NAMALWA (cell line): ENCODE results near the gene NPTN.
A peak's percentile ranks its signal among the peaks of the same experiment; 100 is the strongest.
"Not testable (repeated sequence)": the region's sequence is repeated elsewhere in the genome, so short reads cannot be mapped to it uniquely, and the experiment has no call there.

Experiments
- DNase-seq: peaks from one replicate; pipeline ENCODE4 v3.0.0-alpha.2; 2015; ENCODE audit warnings: low spot score

The NPTN gene

DNA sequence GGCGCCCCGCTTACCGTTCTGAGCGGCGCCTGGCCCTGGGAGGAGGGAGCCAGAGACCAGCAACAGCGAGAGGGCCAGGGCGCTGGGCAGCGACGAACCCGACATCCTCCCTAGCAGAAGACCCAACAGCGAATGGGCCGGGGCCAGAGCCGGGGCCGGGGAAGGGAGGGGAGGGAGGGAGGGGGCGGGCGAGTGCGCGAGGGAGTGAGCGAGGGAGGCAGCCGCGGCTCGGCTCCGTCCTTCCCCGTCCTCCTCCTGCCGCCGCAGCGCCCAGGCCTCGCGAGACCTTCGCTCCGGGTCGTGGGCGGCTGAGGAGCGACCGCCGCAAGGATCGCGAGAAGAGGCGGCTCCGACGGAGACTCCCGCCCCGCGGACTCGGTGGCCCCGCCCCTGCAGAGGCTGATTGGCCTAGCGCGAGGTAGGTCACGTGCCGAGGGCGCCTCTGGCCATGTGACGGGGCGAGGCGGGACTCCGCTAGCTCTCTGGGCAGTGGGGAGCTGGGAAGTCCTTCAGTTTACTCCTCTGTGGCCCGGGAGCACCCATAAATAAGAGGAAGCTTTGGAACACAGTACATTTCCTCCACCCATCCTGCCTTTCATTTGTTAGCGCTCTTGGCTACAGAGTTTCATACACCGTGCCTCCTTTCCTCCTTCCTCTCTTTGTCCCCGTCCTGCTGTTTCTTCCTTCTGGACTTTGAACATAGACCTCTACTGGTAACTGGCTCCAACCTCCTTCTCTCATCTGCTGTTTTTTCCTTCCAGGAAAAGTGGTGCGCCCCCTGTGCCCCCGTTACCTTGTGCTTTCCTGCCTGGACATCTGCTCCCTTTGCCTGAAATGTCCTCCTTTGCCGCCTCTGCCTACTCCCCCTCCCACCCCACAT lies at the start of gene NPTN:
TSS of gene NPTN (minus strand) at position 279 of the 880 bp plus-strand sequence. CDS start at position 105, 174 bp downstream.
- peak; percentile 98 for DNase-seq

- DNase-seq = no peak
Measured at GRCh38 chr15:73682600-73683090, 49.5 kb upstream of the NPTN start.

DNA sequence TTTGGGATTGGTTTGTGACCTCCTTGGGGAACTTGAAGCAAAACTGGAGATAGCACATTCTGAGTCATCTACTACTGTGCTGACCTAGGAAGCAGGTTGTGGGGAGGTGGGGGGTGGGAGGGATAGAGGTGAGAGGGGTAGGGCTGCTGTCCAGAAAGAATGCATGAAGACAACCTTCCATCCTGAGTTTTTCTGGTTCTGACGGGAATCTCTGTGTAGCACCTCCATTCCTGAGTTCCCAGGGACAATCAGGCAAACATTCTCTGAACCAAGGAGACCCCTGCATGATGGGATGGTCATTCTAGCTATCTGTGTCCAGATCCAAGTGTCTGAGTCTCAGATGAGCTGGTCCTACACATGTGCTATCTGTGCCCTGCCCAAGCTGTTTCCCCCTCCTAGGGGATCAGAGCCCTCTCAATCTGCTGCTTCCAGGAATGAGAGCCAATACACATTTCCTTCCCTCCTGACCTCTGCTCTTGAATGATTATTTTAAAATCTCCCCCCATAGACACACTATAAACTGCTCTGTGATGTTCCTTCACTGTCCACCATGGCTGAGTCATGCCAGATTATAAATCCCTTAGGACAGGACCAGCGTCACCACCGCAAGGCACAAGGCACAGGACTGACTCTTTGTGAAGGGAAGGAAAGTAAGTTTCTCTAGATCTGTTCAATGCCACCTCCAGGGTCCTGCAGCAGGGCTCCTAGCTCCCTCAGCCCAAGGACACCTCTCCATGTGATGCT lies 48.8 kb upstream of the NPTN start:
- DNase-seq = no peak

DNA sequence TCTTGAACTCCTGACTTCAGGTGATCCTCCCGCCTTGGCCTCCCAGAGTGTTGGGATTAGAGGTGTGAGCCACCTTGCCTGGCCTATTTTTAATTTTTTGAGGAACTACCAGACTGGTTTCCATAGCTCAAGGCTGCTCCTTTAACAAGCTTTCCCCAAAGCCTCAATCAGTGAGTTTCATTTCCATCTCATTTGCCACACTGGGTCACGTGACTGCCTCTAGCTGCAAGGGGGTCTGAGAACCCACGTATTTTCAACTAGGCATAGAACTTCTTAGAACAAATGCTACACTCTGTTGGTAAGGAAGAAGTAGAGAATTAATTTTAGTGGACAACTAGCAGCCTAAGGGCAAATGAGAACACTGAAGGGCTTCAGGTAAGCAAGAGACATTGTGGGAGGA lies 47.9 kb upstream of the NPTN start:
- DNase-seq = no peak

DNA sequence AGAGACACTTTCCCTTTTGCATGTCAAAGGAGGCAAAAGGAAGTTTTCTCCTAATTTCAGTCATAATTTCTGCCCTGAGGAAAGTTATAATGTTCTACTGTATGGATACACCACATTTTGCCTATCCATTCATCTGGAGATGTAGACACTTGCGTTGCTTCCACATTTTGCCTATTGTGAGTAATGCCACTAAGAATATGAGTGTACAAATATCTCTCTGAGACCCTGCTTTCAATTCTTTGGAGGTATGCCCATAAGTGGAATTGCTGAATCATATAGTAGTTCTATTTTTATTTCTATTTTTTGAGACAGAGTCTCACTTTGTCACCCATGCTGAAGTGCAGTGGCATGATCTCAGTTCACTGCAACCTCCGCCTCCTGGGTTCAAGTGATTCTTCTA lies 47.4 kb upstream of the NPTN start:
- DNase-seq = no peak

GRCh38 chr15:73679964-73680363 lies 46.8 kb upstream of the NPTN start:
- DNase-seq = no peak

GRCh38 chr15:73679180-73679579 lies 46.0 kb upstream of the NPTN start:
- no peak for DNase-seq

GRCh38 chr15:73678498-73678897 lies 45.3 kb upstream of the NPTN start:
- DNase-seq = no peak

- no peak for DNase-seq
Measured at GRCh38 chr15:73677733-73678132, 44.5 kb upstream of the NPTN start.

DNA sequence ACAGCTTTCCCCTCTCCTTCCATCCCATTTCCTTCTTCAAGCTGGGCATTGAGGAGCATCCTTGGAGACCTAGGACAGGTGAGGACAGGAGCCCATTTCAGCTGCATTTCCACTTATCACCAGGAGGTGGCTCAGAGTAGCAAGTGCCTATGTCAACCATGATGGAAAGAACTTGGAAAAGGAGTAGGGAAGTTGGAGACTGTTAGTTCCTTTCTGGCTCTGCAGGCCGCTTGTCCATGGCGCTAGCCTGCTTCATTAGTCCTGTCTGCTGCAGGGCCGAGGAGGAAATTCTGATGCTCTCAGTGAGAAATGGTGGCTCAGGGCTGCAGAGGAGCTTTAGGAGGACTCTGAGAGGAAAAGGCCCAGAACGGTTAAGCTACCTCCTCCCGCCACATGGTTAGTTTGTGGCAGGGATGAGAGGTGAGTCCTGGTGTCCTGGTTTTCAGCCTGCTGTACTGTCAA lies 44.0 kb upstream of the NPTN start:
- DNase-seq = peak; percentile 49

GRCh38 chr15:73674587-73674986 lies 41.4 kb upstream of the NPTN start:
- DNase-seq = no peak

DNA sequence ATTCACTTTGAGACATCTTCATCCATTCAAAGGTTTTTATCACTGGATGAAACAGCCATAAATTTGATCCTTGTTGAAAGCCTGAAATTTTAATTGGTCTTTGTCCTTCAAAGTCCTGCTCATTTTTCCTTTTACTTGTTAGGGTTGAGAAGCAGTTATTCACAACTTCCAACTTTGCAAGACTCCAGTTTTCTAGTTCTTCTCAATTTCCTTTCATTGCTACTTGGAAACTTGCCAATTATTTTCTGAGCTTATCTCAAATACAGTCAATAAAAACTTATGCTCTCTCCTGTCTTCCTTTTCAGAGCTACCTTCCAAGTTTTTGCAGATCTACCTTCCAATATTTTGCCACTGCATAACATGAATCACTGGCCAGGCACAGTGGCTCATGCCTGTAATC lies 27.3 kb upstream of the NPTN start:
- no peak for DNase-seq

GRCh38 chr15:73658645-73659044 lies 25.5 kb upstream of the NPTN start:
- DNase-seq = no peak

GRCh38 chr15:73655724-73656123 lies 22.5 kb upstream of the NPTN start:
- DNase-seq = no peak

DNA sequence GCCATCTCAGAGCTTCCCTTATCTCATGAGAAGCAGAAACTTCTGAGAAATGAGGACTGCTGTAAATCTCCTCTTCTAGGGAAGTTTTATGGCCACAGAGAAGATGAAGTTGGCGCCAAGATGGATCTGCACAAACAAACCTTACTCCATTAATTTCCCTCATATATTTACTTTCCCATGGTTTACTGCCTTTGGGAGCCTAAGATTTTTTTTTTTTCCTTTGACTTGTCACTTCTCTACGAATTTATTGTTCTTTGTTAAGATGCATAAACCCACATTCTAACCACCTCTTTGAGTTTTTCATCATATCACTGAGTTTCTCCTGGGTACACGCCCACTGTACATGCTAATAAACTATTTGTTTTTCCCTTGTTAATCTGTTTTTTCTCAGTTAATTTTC lies 21.5 kb upstream of the NPTN start:
- no peak for DNase-seq

DNA sequence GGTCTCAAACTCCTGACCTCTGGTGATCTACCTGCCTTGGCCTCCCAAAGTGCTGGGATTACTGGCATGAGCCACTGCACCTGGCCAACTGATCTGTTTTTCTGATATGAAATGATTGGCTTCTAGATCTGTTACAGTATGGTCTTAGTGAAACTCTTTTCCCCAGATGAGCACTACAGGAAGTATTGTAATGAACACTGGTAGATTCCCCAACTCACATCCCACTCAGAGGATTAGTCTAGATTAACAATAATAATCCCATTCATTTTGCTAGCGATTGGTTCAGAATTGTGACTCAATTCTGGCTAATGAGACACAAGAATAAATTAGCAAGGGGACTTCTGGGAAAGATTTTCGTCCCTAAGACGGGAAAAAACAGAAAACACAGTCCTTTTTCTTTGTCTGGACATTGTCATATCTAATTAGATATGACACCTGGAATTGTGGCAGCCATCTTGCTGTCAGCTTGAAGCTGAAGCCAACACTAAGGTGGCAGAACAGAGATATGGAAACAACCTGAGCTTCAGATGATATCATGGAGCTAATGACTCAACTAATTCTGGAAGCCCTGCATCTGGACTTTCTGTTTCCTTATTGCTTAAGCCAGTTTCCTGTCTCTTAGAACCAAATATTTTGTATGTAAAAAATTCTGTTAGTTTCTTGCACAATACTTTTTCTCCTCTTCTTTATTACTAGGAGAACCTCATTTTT lies 17.4 kb upstream of the NPTN start:
- no peak for DNase-seq

DNA sequence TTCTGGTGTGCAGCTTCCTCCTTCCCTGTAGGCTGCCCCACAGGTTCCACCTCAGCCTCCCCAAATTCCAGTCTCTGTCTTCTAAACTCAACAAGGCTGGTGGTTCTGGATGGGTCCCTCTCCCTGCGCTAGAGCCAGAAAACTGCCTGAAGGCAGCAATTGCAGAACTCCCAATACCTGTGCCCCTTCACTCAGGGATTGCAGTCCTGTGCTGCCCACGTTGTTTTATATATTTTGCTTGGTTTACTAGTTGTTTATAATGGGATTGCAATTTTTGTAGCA lies 14.8 kb upstream of the NPTN start:
- no peak for DNase-seq

GRCh38 chr15:73647259-73648013 lies 14.2 kb upstream of the NPTN start:
- DNase-seq = no peak

GRCh38 chr15:73639464-73639863 lies 6.3 kb upstream of the NPTN start:
- not testable (repeated sequence) for DNase-seq

DNA sequence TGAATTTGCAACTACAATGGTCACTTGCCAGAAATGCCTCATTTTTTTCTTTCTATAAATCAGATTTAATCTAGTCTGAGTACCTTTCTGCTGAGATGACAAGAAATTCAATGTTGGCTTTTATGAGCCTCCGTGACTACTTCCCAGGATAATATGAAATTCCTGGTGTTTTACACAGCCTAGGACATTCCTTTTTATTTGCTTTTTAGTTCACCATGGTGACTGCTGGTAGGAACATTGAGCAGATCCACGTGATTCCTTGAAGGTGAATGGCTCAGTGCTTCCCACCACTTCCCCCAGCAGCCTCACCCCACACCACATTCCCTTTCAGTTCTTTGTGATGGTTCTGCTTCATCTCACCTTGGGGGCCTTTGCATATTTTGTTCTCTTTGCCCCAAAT lies 4.3 kb upstream of the NPTN start:
- DNase-seq = no peak

DNA sequence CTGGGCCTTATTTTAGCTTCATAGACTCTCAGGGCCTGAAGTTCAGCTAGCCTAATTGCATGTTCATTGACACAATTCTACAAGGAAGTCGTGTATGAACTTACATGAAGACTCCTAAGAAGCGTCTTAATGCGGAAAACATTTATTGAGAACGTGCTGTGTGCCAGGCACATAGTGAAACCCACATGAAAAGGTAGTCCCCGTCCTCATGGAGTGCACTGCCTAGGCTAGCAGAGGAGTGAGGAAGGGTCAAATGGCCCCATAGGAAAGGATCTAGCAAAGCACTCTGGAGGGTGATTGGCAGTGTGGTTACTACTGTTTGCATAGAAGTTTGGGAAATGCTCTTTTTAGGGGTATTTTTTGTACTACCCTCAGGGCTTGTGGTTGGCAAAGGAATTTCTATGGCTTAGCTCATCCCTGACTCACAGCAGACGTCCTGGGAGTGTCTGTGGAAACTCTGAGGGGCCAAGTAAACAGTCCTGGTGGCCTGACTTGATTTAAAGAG lies 854 bp upstream of the NPTN start:
- DNase-seq = no peak

- DNase-seq = no peak
Measured at GRCh38 chr15:73632670-73633058, 525 bp downstream of the NPTN start.
